Measurements from ENCODE around the gene TTI1. TPM values are rescaled to one million over a fixed set of nuclear protein-coding genes. Genes with fewer than 3 reads are reported as not detected.

Gene TTI1
- total RNA-seq, 2 donors from 2014 or later, result 37.5 to 56.2 TPM

GRCh38 chr20:37933786-37934633, 99.2 kb downstream of the TTI1 start:
- H3K9me3 Mint-ChIP-seq, result no peaks in the 10 kb centered on the region
- no peak overlapping the region for H3K4me3 Mint-ChIP-seq
- no peak overlapping the region for H3K27ac Mint-ChIP-seq
- no peak for DNase-seq
- Histone ChIP-seq H3K9me3 (ENCODE audit: control insufficient read depth, low read length) (no peaks in the 10 kb centered on the region), H3K9ac (ENCODE audit: extremely low read depth, low read length, poor library complexity, severe bottlenecking) (no peak overlapping the region), H3K27ac (ENCODE audit: low read depth, low read length) (no peak overlapping the region), H3K27me3 (ENCODE audit: control insufficient read depth, insufficient read depth, low read length, poor library complexity, severe bottlenecking) (no peaks in the 10 kb centered on the region), H3K4me1 (ENCODE audit: control insufficient read depth, insufficient read depth, low read length) (peaks cover 9% of the 10 kb centered on the region), H3K4me3 (ENCODE audit: low read length) (no peak overlapping the region), H3K36me3 (ENCODE audit: control insufficient read depth, insufficient read depth, low read length) (no peaks in the 10 kb centered on the region)
- H3K4me1 Mint-ChIP-seq, result peaks cover 49% of the 10 kb centered on the region
- WGBS, 2 experiments (ENCODE audit: insufficient coverage in 1 of 2, insufficient read length in 1 of 2), result 93 to 97% methylated on average over 11 to 15 of the region's 15 CpGs
- no peaks in the 10 kb centered on the region for H3K27me3 Mint-ChIP-seq (ENCODE audit: insufficient read depth)
- no peak for TF ChIP-seq CTCF (conservative IDR thresholded peaks at IDR 0.05)
- H3K36me3 Mint-ChIP-seq (ENCODE audit: low read depth), result no peaks in the 10 kb centered on the region

Other genes with a start within 250 kb of the TTI1 start
- 1 to 10 TPM; 1.4 to 2.9 TPM for gene VSTM2L, start 130.3 kb downstream of the TTI1 start, total RNA-seq
- gene RPRD1B, start 290 bp upstream of the TTI1 start, total RNA-seq, result 10 to 100 TPM; 22.1 to 29.6 TPM
- under 1 TPM; 0.27 to 0.37 TPM for gene TGM2, start 131.8 kb upstream of the TTI1 start, total RNA-seq
- not detected for gene KIAA1755, start 227.3 kb upstream of the TTI1 start, total RNA-seq

Measured in endodermal cell (in vitro differentiated cells).